H1 (cell line): ENCODE results near the gene FOSL2. TPM values are rescaled to one million over a fixed set of nuclear protein-coding genes. Genes with fewer than 3 reads are reported as not detected.

Experiments
- CTCF ChIA-PET: fragments of 300-600 bp; sonication (Branson Sonifier 250); formaldehyde crosslinking; loops from one replicate; lab custom pipeline; 2021; ENCODE audit not compliant: partially characterized antibody; lab: Charles Lee
- POLR2A ChIA-PET: fragments of 300-600 bp; sonication (Branson Sonifier 250); formaldehyde crosslinking; loops from one replicate; lab custom pipeline; 2021; ENCODE audit warnings: inconsistent platforms; ENCODE audit not compliant: partially characterized antibody; lab: Charles Lee
- DNase-seq, 2 experiments: peaks; one replicate each; pipeline versions ENCODE4 v3.0.0 to v3.0.0-alpha.2; 2010 to 2022; ENCODE audit warnings: low spot score in 2 of 2, low read depth in 1 of 2, mixed read lengths in 1 of 2
- FAIRE-seq: peaks from 2 replicates; lab custom pipeline; 2011; peaks lifted over from hg19 to GRCh38; lab: Jason Lieb, UNC
- H2AFZ ChIP-seq: 2 replicates; pipeline ENCODE4 v1.8.1; 2012; ENCODE audit warnings: low read length, inconsistent platforms
- H2AK5ac ChIP-seq: 2 replicates; pipeline ENCODE4 v1.6.1; 2013; ENCODE audit warnings: low read depth, low read length
- H2BK120ac ChIP-seq: replicated peaks from 2 replicates; pipeline ENCODE3; 2013; ENCODE audit warnings: low read depth, low read length, inconsistent platforms
- H2BK12ac ChIP-seq: 2 replicates; pipeline ENCODE4 v1.6.1; 2013; ENCODE audit warnings: low read depth, low read length
- H2BK15ac ChIP-seq: 2 replicates; pipeline ENCODE4 v1.6.1; 2013; ENCODE audit warnings: low read length
- H2BK20ac ChIP-seq: 2 replicates; pipeline ENCODE4 v1.6.1; 2013; ENCODE audit warnings: low read length
- H2BK5ac ChIP-seq: 2 replicates; pipeline ENCODE4 v1.6.1; 2013; ENCODE audit warnings: low read depth, low read length
- H3K14ac ChIP-seq: 2 replicates; pipeline ENCODE4 v1.6.1; 2013; ENCODE audit warnings: inconsistent platforms; ENCODE audit not compliant: insufficient read length
- H3K18ac ChIP-seq: 2 replicates; pipeline ENCODE4 v1.6.1; 2013; ENCODE audit warnings: low read length; ENCODE audit errors: extremely low read depth
- H3K23ac ChIP-seq: 2 replicates; pipeline ENCODE4 v1.6.1; 2013; ENCODE audit warnings: inconsistent platforms; ENCODE audit not compliant: insufficient read length
- H3K23me2 ChIP-seq: 2 replicates; pipeline ENCODE4 v1.6.1; 2013; ENCODE audit warnings: low read depth, low read length
- H3K27ac ChIP-seq: 2 replicates; pipeline ENCODE4 v1.6.1; 2011; ENCODE audit warnings: low read depth, low read length, inconsistent platforms
- H3K27me3 ChIP-seq, 4 experiments: replicated peaks in 1 of 4; 1 replicate in 1 of 4; 2 replicates in 3 of 4; pipeline versions ENCODE4 v1.6.1 to v1.8.1; 2011 to 2013; ENCODE audit warnings: low read length in 3 of 4, mild to moderate bottlenecking in 3 of 4, inconsistent platforms in 2 of 4, mixed read lengths in 2 of 4, moderate library complexity in 1 of 4; ENCODE audit not compliant: control insufficient read depth in 3 of 4, insufficient read depth in 3 of 4; ENCODE audit errors: extremely low read depth in 1 of 4
- H3K36me3 ChIP-seq, 4 experiments: 2 replicates each; pipeline versions ENCODE4 v1.6.1 to v1.8.1; 2011 to 2013; ENCODE audit warnings: mild to moderate bottlenecking in 4 of 4, low read length in 3 of 4, moderate library complexity in 2 of 4, control low read depth in 1 of 4, inconsistent platforms in 1 of 4; ENCODE audit not compliant: insufficient read depth in 4 of 4, control insufficient read depth in 2 of 4
- H3K4ac ChIP-seq: replicated peaks from 2 replicates; pipeline ENCODE3; 2013; ENCODE audit warnings: low read length, low read depth, mixed read lengths, inconsistent platforms; ENCODE audit not compliant: insufficient read length
- H3K4me1 ChIP-seq, 4 experiments: replicated peaks in 1 of 4; 1 replicate in 1 of 4; 2 replicates in 3 of 4; pipeline versions ENCODE4 v1.6.1 to v1.8.1; 2011 to 2013; ENCODE audit warnings: low read length in 3 of 4, inconsistent platforms in 2 of 4, mixed read lengths in 1 of 4; ENCODE audit not compliant: insufficient read depth in 4 of 4, control insufficient read depth in 3 of 4
- H3K4me2 ChIP-seq, 2 experiments: 2 replicates each; pipeline versions ENCODE4 v1.6.1 to v1.8.1; 2011 to 2013; ENCODE audit warnings: low read depth in 2 of 2, low read length in 2 of 2, control low read depth in 1 of 2, inconsistent platforms in 1 of 2, mild to moderate bottlenecking in 1 of 2; ENCODE audit not compliant: insufficient read depth in 1 of 2
- H3K4me3 ChIP-seq, 4 experiments: fragments of 200-600, 300-600 bp in 1 of 4; sonication (generic), shearing (Covaris generic), sonication (Bioruptor Twin) in 1 of 4; 2 replicates each; pipeline versions ENCODE4 v1.5.1 to v1.8.1; 2011 to 2016; ENCODE audit warnings: low read length in 4 of 4, low read depth in 3 of 4, control low read depth in 2 of 4, inconsistent platforms in 2 of 4, mild to moderate bottlenecking in 2 of 4, mixed read lengths in 1 of 4, moderate library complexity in 1 of 4; ENCODE audit not compliant: insufficient read depth in 2 of 4; ENCODE audit errors: extremely low read depth in 1 of 4
- H3K56ac ChIP-seq: replicated peaks from 2 replicates; pipeline ENCODE3; 2013; ENCODE audit warnings: low read depth, mild to moderate bottlenecking, mixed read lengths, low read length, inconsistent platforms; ENCODE audit not compliant: insufficient read length
- H3K79me1 ChIP-seq: 2 replicates; pipeline ENCODE4 v1.6.1; 2013; ENCODE audit warnings: low read depth, low read length, control low read depth
- H3K79me2 ChIP-seq, 2 experiments: 2 replicates each; pipeline versions ENCODE4 v1.6.1 to v1.8.1; 2012 to 2013; ENCODE audit warnings: low read length in 2 of 2, mild to moderate bottlenecking in 2 of 2, inconsistent platforms in 1 of 2; ENCODE audit not compliant: insufficient read depth in 2 of 2, control insufficient read depth in 1 of 2
- H3K9ac ChIP-seq, 4 experiments: replicated peaks in 1 of 4; 1 replicate in 1 of 4; 2 replicates in 3 of 4; pipeline versions ENCODE4 v1.6.1 to v1.8.1; 2011 to 2013; ENCODE audit warnings: low read depth in 3 of 4, low read length in 3 of 4, control low read depth in 2 of 4, mild to moderate bottlenecking in 2 of 4, moderate library complexity in 2 of 4, inconsistent platforms in 1 of 4; ENCODE audit errors: extremely low read depth in 1 of 4
- H3K9me3 ChIP-seq, 2 experiments: 2 replicates each; pipeline versions ENCODE4 v1.6.1 to v1.8.1; 2012 to 2013; ENCODE audit warnings: mild to moderate bottlenecking in 2 of 2, moderate library complexity in 2 of 2, control low read depth in 1 of 2, inconsistent platforms in 1 of 2, low read depth in 1 of 2, low read length in 1 of 2, mixed read lengths in 1 of 2; ENCODE audit not compliant: insufficient read depth in 2 of 2
- H4K20me1 ChIP-seq, 2 experiments: replicated peaks in 1 of 2; 2 replicates each; pipeline versions ENCODE3 to v1.8.1; 2011 to 2013; ENCODE audit warnings: inconsistent platforms in 2 of 2, low read length in 2 of 2, mild to moderate bottlenecking in 1 of 2; ENCODE audit not compliant: insufficient read depth in 2 of 2, control insufficient read depth in 1 of 2
- H4K5ac ChIP-seq: 2 replicates; pipeline ENCODE4 v1.6.1; 2013; ENCODE audit warnings: low read length, low read depth, mixed read lengths, inconsistent platforms; ENCODE audit not compliant: insufficient read length
- H4K8ac ChIP-seq: 2 replicates; pipeline ENCODE4 v1.8.0; 2013; ENCODE audit warnings: mild to moderate bottlenecking, moderate library complexity, low read length, inconsistent platforms; ENCODE audit not compliant: insufficient read depth; ENCODE audit errors: extremely low read depth
- H4K91ac ChIP-seq: replicated peaks from 2 replicates; pipeline ENCODE3; 2013; ENCODE audit warnings: low read length, mixed read lengths, inconsistent platforms; ENCODE audit not compliant: insufficient read length
- ATF3 ChIP-seq: IDR thresholded peaks from 2 replicates; pipeline ENCODE4 v1.6.1; 2011; ENCODE audit warnings: low read depth, mild to moderate bottlenecking, low read length; ENCODE audit not compliant: insufficient read depth
- EGR1 ChIP-seq: IDR thresholded peaks from 2 replicates; pipeline ENCODE4 v1.6.1; 2011; ENCODE audit warnings: low read depth, low read length, borderline replicate concordance
- NANOG ChIP-seq: IDR thresholded peaks from 2 replicates; pipeline ENCODE4 v1.6.1; 2011; ENCODE audit warnings: low read length, low read depth, mild to moderate bottlenecking, inconsistent platforms; ENCODE audit not compliant: insufficient read depth, poor library complexity, severe bottlenecking
- RFX5 ChIP-seq: IDR thresholded peaks from 2 replicates; pipeline ENCODE4 v1.6.1; 2011; ENCODE audit warnings: low read depth, low read length, improper control_type of control experiment, borderline replicate concordance
- SIN3A ChIP-seq, 2 experiments: IDR thresholded peaks in 1 of 2; conservative IDR thresholded peaks in 1 of 2; 2 replicates each; pipeline ENCODE4 v1.6.1; 2011 to 2012; ENCODE audit warnings: low read length in 2 of 2, improper control_type of control experiment in 1 of 2, low read depth in 1 of 2, mild to moderate bottlenecking in 1 of 2
- SP2 ChIP-seq: IDR thresholded peaks from 2 replicates; pipeline ENCODE4 v1.6.1; 2012; ENCODE audit warnings: mild to moderate bottlenecking, low read length, inconsistent platforms
- WGBS, 2 experiments: shearing (Covaris generic) in 1 of 2; methylation state at CpG; one replicate each; pipeline versions ENCODE4 v1.1.6 to v1.1.7; 2013 to 2015; ENCODE audit warnings: low lambda C conversion rate in 2 of 2, mixed read lengths in 2 of 2, inconsistent platforms in 1 of 2, low coverage in 1 of 2, missing lambda C conversion rate in 1 of 2; ENCODE audit not compliant: insufficient replicate concordance in 2 of 2, insufficient coverage in 1 of 2, insufficient read length in 1 of 2; ENCODE audit errors: extremely low coverage in 1 of 2, missing lambda C conversion rate in 1 of 2; 5-methylcytosine and 5-hydroxymethylcytosine counted together
- polyA plus RNA-seq, 7 experiments: library from polyadenylated mRNA; depleted of rRNA in 3 of 7; stranded (reverse) in 5 of 7; unstranded in 2 of 7; fragments of >200 nt in 5 of 7; fragments of 200-250 nt in 2 of 7; gene quantifications; 1 replicate in 5 of 7; 2 replicates in 1 of 7; 4 replicates in 1 of 7; pipeline versions ENCODE4 v1.2.1 to v1.2.3, GENCODE V29; 2011 to 2013; ENCODE audit warnings: missing spikeins in 2 of 7, mixed read lengths in 2 of 7
- total RNA-seq: library from RNA; stranded (reverse); fragmentation: NEBNext Ultra II Directional; extraction: Animal tissue kit (Norgen Biotek cat#: 25700); gene quantifications from 2 replicates; pipeline ENCODE4 v1.2.1, GENCODE V29; 2021

FOSL2 gene
- total and polyA plus RNA-seq, 2 of the 8 experiments (the other 6 are each of a cell fraction or from before 2014, with no cell fraction given) = 1.5 to 4.5 TPM

- no peaks in the 10 kb centered on the region for H3K23me2 ChIP-seq
- no peak overlapping the region for H4K8ac ChIP-seq
- no peak overlapping the region for H3K4me3 ChIP-seq
- no peaks in the 10 kb centered on the region for H3K36me3 ChIP-seq
- H2BK20ac ChIP-seq = no peak overlapping the region
- no peak overlapping the region for H2BK5ac ChIP-seq
- no peak overlapping the region for H2BK12ac ChIP-seq
- H4K20me1 ChIP-seq = no peaks in the 10 kb centered on the region
- H3K4me2 ChIP-seq = no peak overlapping the region
- H3K9ac ChIP-seq = no peak overlapping the region
- no peaks in the 10 kb centered on the region; a peak in 1 of 7 replicates for H3K27me3 ChIP-seq
- H2AFZ ChIP-seq = no peak overlapping the region
- H4K5ac ChIP-seq = no peak overlapping the region
- no peak overlapping the region for H4K91ac ChIP-seq
- no peaks in the 10 kb centered on the region for H3K79me1 ChIP-seq
- H3K27ac ChIP-seq = no peak overlapping the region
- no peaks in the 10 kb centered on the region for H3K79me2 ChIP-seq
- 82% methylated on average over 8 of the region's 8 CpGs; no CpG with 5 or more reads in 1 of the 2 experiments for WGBS, 2 experiments
- H3K56ac ChIP-seq = no peak overlapping the region
- H3K14ac ChIP-seq = no peak overlapping the region
- H3K23ac ChIP-seq = no peak overlapping the region
- H3K4ac ChIP-seq = no peak overlapping the region
- H2BK15ac ChIP-seq = no peak overlapping the region
- H2AK5ac ChIP-seq = no peak overlapping the region
- FAIRE-seq (no peak), DNase-seq (no peak)
- peaks cover 0 to 3% (median 0%) of the 10 kb centered on the region in 4 experiments; a peak in 1 of 7 replicates for H3K4me1 ChIP-seq
- no peak overlapping the region for H2BK120ac ChIP-seq
- POLR2A ChIA-PET = interaction anchor here (1.7 kb wide), 1 partner anchor 25 kb away, joined by 5 read pairs; no protein-coding TSS in a partner anchor
- no peak overlapping the region for H3K18ac ChIP-seq
- CTCF ChIA-PET = interaction anchor here (0.6 to 0.7 kb wide), 2 partner anchors 49 to 124 kb away, joined by 3 to 4 read pairs; no protein-coding TSS in a partner anchor
- TF ChIP-seq SIN3A (conservative IDR thresholded peaks at IDR 0.05 in 1 of 2, IDR thresholded peaks at IDR 0.05 in 1 of 2; ENCODE audit: low read depth in 1 of 2, low read length in 2 of 2) (no peak), EGR1 (no peak), SP2 (no peak), NANOG (no peak), ATF3 (no peak), RFX5 (no peak)
- no peaks in the 10 kb centered on the region for H3K9me3 ChIP-seq
Observed at GRCh38 chr2:28365158-28365557, 27.5 kb upstream of the FOSL2 start.
